Natural killer cell (primary cell): ENCODE measurements around the gene CPNE9. TPM values are rescaled to one million over a fixed set of nuclear protein-coding genes. Genes with fewer than 3 reads are reported as not detected.

Experiments used
- ATAC-seq, 3 donors: fragments of 150-1000 bp in 2 of 3; fragments of 200-7000 bp in 1 of 3; cut with Tn5 transposase; 1 replicate in 1 of 3; 2 replicates in 2 of 3; pipeline ENCODE4 v1.10.0; 2021; ENCODE audit warnings: mild to moderate bottlenecking in 2 of 3, moderate library complexity in 2 of 3
- DNase-seq, 2 donors: peaks; one replicate each; pipeline versions ENCODE4 v3.0.0 to v3.0.0-alpha.2; 2013 to 2021; ENCODE audit warnings: mixed read lengths in 1 of 2
- H3K27ac ChIP-seq: one replicate; pipeline ENCODE4 v1.5.1; 2013; ENCODE audit warnings: mild to moderate bottlenecking, low read length
- H3K27me3 ChIP-seq: one replicate; pipeline ENCODE4 v1.6.1; 2013; ENCODE audit warnings: low read length; ENCODE audit not compliant: control insufficient read depth, insufficient read depth
- H3K36me3 ChIP-seq: one replicate; pipeline ENCODE4 v1.6.1; 2013; ENCODE audit warnings: low read length; ENCODE audit not compliant: control insufficient read depth, insufficient read depth
- H3K4me1 ChIP-seq: one replicate; pipeline ENCODE4 v1.6.1; 2013; ENCODE audit warnings: low read length; ENCODE audit not compliant: control insufficient read depth, insufficient read depth
- H3K4me3 ChIP-seq: one replicate; pipeline ENCODE4 v1.5.1; 2013; ENCODE audit warnings: low read length
- H3K9me3 ChIP-seq: one replicate; pipeline ENCODE4 v1.6.1; 2013; ENCODE audit warnings: low read length; ENCODE audit not compliant: control insufficient read depth, insufficient read depth
- H3K27ac Mint-ChIP-seq, 2 donors: one replicate each; pipeline ENCODE4 v1.8.0; 2022; ENCODE audit warnings: mild to moderate bottlenecking in 2 of 2, mixed read lengths in 2 of 2, moderate library complexity in 1 of 2
- H3K27me3 Mint-ChIP-seq, 2 donors: one replicate each; pipeline ENCODE4 v1.8.0; 2022; ENCODE audit warnings: low read depth in 2 of 2, mixed read lengths in 2 of 2
- H3K36me3 Mint-ChIP-seq: one replicate; pipeline ENCODE4 v1.8.0; 2022; ENCODE audit warnings: mixed read lengths
- H3K4me1 Mint-ChIP-seq, 2 donors: one replicate each; pipeline ENCODE4 v1.8.0; 2022; ENCODE audit warnings: mixed read lengths in 2 of 2
- H3K4me3 Mint-ChIP-seq: one replicate; pipeline ENCODE4 v1.8.0; 2022; ENCODE audit warnings: mild to moderate bottlenecking, moderate library complexity, mixed read lengths
- H3K9me3 Mint-ChIP-seq, 2 donors: one replicate each; pipeline ENCODE4 v1.8.0; 2022; ENCODE audit warnings: mixed read lengths in 2 of 2
- WGBS: methylation state at CpG from one replicate; pipeline ENCODE4 v1.1.7; 2013; ENCODE audit warnings: missing lambda C conversion rate; ENCODE audit not compliant: insufficient coverage; 5-methylcytosine and 5-hydroxymethylcytosine counted together
- intact Hi-C: fragments of 100-400 bp; cut with micrococcal nuclease; formaldehyde crosslinking; loops from one replicate; pipeline ENCODE4 v1.14.2; 2022
- total RNA-seq, 4 donors: library from RNA; stranded (reverse); fragments of 120-200 nt in 1 of 4; gene quantifications; one replicate each; pipeline versions ENCODE4 v1.2.3 to v1.2.4, GENCODE V29; 2013 to 2022
- TF ChIP-seq, protein P1 (sequence below): fragments of 200-600 bp; IDR thresholded peaks from one replicate; pipeline ENCODE4 v1.8.0; 2022; ENCODE audit warnings: antibody characterized with exemption

The CPNE9 gene
- total RNA-seq, 3 donors from 2014 or later (not counting 1 experiment from before 2014, with no cell fraction given), result 0.43 to 0.49 TPM; not detected in 1

DNA sequence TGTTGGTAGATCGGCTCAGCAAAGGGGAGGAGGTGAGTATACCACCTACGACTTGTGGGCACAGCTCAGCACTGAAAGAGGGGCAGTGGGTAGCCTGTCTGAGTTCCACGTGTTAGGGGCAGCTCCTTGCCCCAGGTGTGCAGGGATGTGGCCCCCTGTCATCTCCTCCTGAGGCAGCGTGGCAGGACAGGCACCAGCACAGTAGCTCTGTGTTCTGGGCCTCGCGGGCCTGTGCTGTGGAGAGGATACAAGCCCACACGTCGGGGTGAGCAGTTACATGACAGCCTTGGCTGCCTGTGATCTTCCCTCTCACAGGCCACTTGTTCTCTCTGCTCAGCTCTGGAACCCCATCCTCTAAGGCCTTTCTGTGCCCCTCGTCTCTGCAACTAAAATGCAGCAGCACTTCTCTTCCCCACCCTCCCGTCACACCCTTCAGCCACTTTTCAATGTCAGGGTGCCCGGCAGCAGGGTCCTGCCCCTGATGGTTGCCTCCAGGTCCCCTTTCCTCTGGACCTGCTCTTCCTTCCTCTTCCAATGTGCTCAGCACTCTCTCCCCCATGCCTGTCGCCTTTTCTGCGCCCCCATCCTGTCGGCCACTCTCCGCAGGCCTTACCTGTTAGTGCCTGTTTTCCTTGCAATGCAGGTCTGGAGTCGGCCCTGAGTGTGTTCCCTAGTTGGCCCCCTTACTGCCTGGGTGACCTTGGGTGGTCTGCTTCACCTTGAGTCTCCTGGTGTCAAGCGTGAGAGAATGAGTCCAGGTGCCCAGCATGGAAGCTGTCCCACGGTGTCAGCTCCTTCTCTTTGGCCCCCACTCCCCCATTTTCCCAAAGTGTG, 18.2 kb upstream of the CPNE9 start:
- Histone ChIP-seq H3K4me3 (no peak overlapping the region), H3K27ac (no peak overlapping the region), H3K36me3 (peaks cover 93% of the 10 kb centered on the region), H3K27me3 (no peaks in the 10 kb centered on the region), H3K4me1 (no peaks in the 10 kb centered on the region), H3K9me3 (no peaks in the 10 kb centered on the region)
- WGBS, result 97% methylated on average over 18 of the region's 18 CpGs
- DNase-seq (no peak), ATAC-seq (no peak)
- H3K9me3 Mint-ChIP-seq, result no peaks in the 10 kb centered on the region
- no peak overlapping the region for H3K4me3 Mint-ChIP-seq
- intact Hi-C loops, result no loop called here
- H3K4me1 Mint-ChIP-seq, result peaks cover 5 to 9% of the 10 kb centered on the region in 2 donors
- H3K27me3 Mint-ChIP-seq, result no peaks in the 10 kb centered on the region
- peaks cover 17% of the 10 kb centered on the region for H3K36me3 Mint-ChIP-seq
- TF ChIP-seq, protein P1, sequence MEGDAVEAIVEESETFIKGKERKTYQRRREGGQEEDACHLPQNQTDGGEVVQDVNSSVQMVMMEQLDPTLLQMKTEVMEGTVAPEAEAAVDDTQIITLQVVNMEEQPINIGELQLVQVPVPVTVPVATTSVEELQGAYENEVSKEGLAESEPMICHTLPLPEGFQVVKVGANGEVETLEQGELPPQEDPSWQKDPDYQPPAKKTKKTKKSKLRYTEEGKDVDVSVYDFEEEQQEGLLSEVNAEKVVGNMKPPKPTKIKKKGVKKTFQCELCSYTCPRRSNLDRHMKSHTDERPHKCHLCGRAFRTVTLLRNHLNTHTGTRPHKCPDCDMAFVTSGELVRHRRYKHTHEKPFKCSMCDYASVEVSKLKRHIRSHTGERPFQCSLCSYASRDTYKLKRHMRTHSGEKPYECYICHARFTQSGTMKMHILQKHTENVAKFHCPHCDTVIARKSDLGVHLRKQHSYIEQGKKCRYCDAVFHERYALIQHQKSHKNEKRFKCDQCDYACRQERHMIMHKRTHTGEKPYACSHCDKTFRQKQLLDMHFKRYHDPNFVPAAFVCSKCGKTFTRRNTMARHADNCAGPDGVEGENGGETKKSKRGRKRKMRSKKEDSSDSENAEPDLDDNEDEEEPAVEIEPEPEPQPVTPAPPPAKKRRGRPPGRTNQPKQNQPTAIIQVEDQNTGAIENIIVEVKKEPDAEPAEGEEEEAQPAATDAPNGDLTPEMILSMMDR, result no peak
- peak overlapping the region in 1 of 2 donors; percentile 22 for H3K27ac Mint-ChIP-seq

DNA sequence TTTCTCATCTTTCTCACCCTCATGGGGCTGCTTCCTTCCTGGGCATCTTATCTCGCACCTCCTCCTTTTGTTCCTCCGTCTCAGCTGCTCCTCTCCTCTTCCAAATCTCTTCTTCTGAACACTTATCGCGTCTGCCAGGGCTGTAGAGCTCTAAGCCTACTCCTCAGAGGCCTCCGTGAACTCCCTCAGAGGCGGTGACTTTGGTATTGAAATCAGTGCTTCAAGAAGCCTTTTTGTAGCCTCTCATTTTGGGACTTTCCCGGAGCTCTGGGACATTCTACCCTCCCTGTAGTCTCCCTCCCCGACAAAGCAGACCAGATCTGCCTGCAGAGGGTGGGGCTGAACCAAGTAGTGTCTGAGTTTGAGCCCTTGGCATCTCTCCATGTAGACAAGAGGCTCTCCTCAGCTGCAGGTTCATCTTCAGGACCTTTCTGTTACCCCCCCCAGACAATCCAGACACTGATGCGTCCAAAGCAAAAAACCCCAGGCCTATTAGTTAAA, 17.5 kb upstream of the CPNE9 start:
- Mint-ChIP-seq H3K4me3 (no peak overlapping the region), H3K36me3 (peaks cover 15% of the 10 kb centered on the region), H3K27ac (peak overlapping the region in 1 of 2 donors; percentile 10), H3K9me3 (no peaks in the 10 kb centered on the region), H3K4me1 (peaks cover 5 to 7% of the 10 kb centered on the region in 2 donors), H3K27me3 (no peaks in the 10 kb centered on the region)
- H3K27ac ChIP-seq, result no peak overlapping the region
- H3K27me3 ChIP-seq, result no peaks in the 10 kb centered on the region
- DNase-seq (no peak), ATAC-seq (no peak)
- TF ChIP-seq, protein P1, result no peak
- intact Hi-C loops, result no loop called here
- WGBS, result 95% methylated on average over 9 of the region's 9 CpGs
- H3K36me3 ChIP-seq, result peaks cover 96% of the 10 kb centered on the region
- H3K9me3 ChIP-seq, result no peaks in the 10 kb centered on the region
- H3K4me1 ChIP-seq, result no peaks in the 10 kb centered on the region
- no peak overlapping the region for H3K4me3 ChIP-seq

DNA sequence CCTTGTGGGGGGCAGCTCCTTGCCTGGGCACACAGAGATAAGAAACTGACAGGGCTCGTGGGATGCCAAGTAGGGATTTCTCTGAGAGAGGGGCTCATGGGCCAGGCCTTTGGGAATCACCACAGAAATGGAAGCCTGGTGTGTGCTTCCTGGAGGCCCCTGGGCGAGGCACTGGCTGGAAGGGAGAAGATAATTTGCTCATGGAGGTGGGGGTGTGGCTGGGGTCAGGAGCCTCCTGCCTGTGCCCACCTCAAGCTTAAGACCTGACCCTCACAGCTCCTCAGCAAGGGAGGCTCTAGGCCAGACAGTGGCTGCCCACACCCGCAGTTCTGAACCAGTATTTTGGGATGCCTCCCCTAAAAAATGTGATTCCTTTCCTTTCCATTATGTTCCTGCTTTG, 16.9 kb upstream of the CPNE9 start:
- DNase-seq (no peak), ATAC-seq (no peak)
- WGBS, result 99% methylated on average over 3 of the region's 3 CpGs
- H3K9me3 ChIP-seq, result no peaks in the 10 kb centered on the region
- Mint-ChIP-seq H3K27ac (no peak overlapping the region), H3K9me3 (no peaks in the 10 kb centered on the region), H3K36me3 (peaks cover 11% of the 10 kb centered on the region), H3K27me3 (no peaks in the 10 kb centered on the region), H3K4me3 (no peak overlapping the region), H3K4me1 (peaks cover 5% of the 10 kb centered on the region in 2 donors)
- no peaks in the 10 kb centered on the region for H3K27me3 ChIP-seq
- TF ChIP-seq, protein P1, result no peak
- no peak overlapping the region for H3K27ac ChIP-seq
- H3K4me3 ChIP-seq, result no peak overlapping the region
- peaks cover 95% of the 10 kb centered on the region for H3K36me3 ChIP-seq
- intact Hi-C loops, result no loop called here
- H3K4me1 ChIP-seq, result no peaks in the 10 kb centered on the region
